Stimulated activated CD4-positive, alpha-beta T cell treated with anti-CD3 and anti-CD28 coated beads, Interleukin-1b, Interleukin-23, amount 100 ng/mL, for 1 hour (primary cell): ENCODE data around the gene OR1J4.
"Not testable (repeated sequence)": the region's sequence is repeated elsewhere in the genome, so short reads cannot be mapped to it uniquely, and the experiment has no call there.

Source experiments
- DNase-seq, 2 donors: peaks; one replicate each; pipeline ENCODE4 v3.0.0-alpha.2; 2020; ENCODE audit warnings: low read depth in 2 of 2

Gene OR1J4, protein sequence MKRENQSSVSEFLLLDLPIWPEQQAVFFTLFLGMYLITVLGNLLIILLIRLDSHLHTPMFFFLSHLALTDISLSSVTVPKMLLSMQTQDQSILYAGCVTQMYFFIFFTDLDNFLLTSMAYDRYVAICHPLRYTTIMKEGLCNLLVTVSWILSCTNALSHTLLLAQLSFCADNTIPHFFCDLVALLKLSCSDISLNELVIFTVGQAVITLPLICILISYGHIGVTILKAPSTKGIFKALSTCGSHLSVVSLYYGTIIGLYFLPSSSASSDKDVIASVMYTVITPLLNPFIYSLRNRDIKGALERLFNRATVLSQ

DNA sequence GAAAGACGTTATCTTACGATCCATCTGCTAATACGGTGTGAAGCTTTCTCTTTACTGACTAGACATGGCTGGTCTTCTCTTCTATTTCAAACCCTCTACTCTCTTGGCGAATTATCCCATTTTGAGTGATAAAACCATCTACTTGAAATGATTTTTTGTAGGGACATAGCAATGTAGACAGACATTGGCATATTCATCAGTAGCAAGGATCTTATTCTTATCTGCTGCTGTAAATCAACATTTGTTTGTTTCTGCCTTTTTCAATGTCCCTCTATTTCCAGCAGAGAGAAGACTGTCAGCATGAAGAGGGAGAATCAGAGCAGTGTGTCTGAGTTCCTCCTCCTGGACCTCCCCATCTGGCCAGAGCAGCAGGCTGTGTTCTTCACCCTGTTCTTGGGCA, at the start of gene OR1J4:
TSS of gene OR1J4 (plus strand) at position 301 of the 400 bp plus-strand sequence. CDS start at position 301, 0 bp downstream.
- DNase-seq = no peak

DNA sequence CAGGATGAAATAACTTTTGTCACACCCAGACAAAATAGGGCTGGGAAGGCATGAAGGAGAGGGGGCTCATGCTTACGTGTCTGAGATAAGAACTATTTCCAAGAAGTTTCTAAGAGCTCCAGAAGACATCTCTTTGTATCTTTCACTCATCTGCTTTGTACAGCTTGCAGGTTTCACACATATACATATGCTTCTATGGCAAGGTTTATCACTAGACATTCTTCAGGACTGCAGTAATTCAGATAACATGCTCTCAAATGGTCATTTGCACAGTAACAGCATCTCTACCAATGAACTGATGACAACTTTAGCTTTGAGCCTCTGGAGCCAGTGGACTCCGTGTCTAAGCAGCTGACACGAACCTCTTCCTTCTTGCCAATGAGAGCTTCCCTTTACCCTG, 44.4 kb upstream of the OR1J4 start:
- DNase-seq = no peak

DNA sequence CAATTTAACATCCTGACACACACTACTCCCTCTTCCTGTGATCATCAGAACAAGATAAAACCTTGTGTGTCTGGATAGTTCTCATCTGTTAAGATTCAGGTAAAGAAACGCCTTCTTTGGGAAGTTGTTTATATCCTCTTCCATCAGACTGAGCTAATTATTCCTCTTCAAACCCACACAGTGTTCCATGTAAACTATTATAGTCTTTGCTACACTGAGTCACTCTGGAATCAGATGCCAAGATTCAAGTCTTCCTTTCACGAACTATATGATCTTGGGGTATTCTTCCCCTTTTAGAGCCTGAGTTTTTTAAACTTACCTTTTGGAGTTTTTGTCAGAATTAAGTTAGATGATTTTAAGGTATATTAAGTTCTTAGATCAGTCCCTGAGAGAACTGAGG, 43.2 kb upstream of the OR1J4 start:
- no peak for DNase-seq

DNA sequence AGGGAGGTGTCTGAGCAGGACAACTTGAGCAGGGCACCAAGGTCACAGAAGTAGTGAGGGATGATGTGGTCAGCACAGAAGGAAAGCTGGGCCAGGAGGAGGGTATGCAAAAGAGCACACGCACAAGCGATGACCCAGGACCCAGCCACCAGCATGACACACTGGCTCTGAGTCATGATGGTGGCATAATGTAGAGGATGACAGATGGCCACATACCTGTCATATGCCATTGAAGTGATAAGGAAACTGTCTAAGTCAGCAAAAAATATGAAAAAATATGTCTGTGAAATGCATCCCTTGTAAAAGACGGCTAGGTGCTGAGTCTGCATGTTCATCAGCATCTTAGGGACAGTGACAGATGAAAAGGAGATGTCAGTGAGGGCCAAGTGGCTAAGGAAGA, 41.6 kb upstream of the OR1J4 start:
- no peak for DNase-seq

DNA sequence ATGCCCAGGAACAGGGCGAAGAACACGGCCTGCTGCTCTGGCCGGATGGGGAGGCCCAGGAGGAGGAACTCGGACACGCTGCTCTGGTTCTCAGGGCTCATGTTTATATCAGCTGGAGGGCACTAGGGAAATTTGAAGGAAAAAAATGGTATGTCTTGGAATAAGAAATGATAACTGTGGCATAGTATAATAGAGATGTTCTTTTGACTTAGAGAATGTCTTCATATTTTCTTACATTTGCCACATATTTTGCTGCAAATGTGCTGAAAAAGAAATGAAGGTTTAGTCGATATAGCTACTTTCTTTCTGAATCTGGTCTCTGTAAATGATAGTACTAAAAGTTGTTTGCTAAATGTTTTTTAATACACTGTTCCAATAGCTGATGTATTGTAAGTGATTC, 41.1 kb upstream of the OR1J4 start, which contains the start of gene OR1J1:
TSS of gene OR1J1 (minus strand) at position 101 of the 400 bp plus-strand sequence. CDS start at position 101, 0 bp downstream.
- DNase-seq = no peak

DNA sequence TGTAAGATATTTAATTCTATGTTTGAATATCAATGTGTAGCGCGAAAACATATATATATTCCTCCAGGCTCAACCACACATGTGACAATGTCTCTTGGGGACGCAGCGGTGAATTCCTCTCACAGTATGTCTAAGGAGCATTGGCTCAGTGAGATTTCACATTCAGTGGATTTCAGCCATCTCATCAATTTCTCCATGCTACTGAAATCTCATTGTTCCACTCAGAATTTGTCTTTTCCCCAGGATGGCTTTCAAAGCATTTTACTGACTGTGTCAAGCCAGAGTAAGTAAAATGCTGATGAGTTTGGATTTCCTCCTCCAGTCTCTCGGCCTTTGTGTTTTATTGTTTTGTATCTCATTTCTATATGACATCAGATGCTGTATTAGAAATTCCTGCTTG, 39.9 kb upstream of the OR1J4 start:
- DNase-seq = no peak

DNA sequence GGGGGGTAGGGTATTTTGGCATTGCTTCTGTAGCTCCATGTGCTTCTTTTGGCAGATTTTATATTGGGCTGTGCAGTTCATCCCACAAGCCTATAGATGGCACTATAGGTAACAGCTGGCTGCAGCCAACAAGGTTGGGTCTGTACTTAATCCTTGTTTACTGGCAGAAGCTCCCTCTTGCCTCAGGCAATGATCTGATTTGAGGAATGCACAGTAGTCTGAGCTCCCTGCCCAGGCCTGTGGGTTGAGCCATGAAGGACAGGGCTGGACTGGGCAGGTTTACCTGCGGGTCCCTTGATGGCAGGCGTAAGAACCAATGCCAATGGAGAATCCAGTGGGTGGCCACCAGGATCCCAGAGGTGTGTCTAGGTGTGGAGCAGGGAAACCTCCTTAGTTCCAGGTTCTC, 20.1 kb upstream of the OR1J4 start:
- no peak for DNase-seq

DNA sequence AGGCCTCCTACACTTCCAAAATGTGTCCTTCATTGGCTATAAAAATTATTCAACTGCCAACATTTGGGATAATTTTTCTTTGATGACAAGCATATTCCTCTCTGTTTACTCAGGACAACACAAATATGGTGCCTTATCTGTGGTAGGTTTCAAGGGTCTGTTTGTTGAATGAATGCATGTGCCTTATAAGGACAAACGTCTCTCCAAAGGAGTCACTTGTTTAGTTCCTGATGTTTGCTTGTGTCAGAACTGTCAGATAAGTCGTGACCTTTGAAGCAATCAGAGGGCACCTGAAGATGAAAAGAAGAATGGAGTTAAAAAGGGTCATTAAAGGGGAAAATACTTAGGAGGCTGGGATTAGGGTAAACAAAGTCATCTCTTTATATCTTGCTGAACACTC, 12.0 kb upstream of the OR1J4 start:
- DNase-seq = no peak

DNA sequence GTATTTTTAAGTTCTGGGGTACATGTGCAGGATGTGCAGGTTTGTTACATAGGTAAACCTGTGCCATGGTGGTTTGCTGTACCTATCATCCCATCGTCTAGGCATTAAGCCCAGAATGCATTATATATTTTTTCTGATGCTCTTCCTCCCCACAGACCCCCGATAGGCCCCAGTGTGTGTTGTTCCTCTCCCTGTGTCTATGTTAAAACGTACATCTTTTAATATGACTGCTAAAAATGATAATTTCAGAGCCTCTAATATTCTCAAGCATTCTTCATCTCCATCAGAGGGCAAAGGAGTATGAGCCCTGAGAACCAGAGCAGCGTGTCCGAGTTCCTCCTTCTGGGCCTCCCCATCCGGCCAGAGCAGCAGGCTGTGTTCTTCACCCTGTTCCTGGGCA, 8.4 kb upstream of the OR1J4 start, which contains the start of gene OR1J2:
TSS of gene OR1J2 (plus strand) at position 301 of the 400 bp plus-strand sequence. CDS start at position 301, 0 bp downstream.
- no peak for DNase-seq

DNA sequence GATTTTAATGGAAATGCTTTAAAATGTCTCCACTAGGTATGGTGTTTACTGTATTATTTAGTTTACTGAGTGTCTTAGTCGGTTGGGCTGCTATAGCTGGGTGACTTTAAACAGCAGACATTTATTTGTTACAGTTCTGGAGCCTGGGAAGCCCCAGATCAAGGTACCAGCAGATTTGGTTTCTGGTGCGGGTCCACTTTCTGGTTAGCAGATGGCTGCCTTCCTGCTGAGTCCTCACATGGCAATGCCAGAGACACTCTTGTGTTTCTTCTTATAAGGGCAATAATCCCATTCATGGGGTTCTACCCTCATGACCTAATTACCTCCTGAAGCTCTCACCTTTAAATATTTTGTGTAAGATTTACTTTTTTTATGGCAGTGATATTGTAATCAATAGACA, 715 bp upstream of the OR1J4 start:
- DNase-seq = no peak

DNA sequence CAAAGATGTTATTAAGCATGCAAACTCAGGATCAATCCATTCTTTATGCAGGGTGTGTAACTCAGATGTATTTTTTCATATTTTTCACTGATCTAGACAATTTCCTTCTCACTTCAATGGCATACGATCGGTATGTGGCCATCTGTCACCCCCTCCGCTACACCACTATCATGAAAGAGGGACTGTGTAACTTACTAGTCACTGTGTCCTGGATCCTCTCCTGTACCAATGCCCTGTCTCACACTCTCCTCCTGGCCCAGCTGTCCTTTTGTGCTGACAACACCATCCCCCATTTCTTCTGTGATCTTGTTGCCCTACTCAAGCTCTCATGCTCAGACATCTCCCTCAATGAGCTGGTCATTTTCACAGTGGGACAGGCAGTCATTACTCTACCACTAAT, 435 bp downstream of the OR1J4 start:
- no peak for DNase-seq

DNA sequence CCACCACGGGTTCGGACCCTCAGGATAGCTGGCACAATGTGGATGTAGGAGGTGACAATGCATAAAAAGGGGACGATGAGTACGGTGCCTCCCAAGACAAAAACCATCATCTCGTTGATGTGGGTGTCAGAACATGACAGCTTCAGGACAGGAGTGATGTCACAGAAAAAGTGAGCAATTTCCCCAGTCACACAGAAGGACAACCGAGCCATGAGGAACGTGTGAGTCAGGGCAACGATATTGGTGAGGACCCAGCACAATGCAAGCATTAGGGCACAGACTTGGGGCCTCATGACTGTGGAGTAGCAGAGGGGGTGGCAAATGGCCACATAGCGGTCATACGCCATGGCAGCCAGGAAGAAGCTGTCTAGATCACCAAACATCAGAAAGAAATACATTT, 7.7 kb downstream of the OR1J4 start:
- DNase-seq = no peak

DNA sequence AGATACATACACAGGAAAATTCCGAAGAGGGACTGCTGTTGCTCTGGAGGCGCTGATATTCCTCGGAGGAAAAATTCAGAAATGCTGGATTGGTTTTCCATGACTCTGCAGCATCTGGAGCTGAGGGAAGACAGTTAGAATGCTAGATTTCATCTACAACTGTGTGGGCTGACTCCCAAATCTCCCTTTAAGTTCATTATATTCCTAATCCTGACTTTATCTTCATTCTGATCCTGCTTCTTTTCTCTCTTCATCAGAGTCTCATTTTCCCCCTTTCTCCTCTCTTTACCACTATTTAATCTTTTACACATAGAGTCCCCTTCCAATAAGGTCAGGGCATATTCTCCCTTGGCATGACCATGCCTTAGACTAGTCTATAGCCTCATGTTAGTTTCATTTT, 8.3 kb downstream of the OR1J4 start, which contains the start of gene OR1N1:
TSS of gene OR1N1 (minus strand) at position 101 of the 400 bp plus-strand sequence. CDS start at position 101, 0 bp downstream.
- DNase-seq = no peak

DNA sequence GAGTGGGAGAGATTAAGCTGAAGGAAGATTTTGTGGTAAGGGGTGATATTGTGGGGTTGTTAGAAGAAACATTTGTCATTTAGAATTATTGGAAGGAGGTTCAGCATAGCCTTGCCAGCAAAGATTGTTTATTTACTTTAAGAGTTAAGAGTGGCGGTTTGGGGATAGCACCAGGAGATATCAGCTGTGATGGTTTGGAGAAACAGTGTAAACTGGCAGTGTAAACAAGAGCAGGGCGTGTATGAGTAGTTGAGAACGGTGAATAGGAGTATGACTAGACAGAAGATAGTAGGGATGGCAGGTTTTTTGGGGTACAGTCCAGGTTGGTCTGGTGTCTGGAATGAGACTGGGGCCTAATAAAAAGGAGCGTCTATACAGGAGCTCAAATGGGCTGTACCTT, 12.2 kb downstream of the OR1J4 start:
- not testable (repeated sequence) for DNase-seq

DNA sequence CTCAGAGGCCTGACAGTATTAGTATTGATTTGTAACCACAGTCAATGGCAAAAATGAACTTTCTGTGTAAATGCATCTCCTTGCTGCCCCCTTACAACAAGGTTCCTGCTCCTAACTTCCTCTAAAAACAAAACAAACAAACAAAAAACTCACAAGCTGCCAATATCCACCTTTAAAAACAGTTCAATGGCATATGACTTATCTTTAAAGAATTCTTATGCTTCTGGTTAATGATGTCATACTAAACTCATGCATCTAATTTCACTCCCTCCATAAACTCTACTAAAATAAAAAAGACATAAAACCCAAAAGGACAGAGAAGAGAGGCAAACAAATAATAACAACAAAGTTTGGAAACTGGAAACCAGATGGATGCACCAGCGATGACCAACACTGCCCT, 17.2 kb downstream of the OR1J4 start:
- no peak for DNase-seq

DNA sequence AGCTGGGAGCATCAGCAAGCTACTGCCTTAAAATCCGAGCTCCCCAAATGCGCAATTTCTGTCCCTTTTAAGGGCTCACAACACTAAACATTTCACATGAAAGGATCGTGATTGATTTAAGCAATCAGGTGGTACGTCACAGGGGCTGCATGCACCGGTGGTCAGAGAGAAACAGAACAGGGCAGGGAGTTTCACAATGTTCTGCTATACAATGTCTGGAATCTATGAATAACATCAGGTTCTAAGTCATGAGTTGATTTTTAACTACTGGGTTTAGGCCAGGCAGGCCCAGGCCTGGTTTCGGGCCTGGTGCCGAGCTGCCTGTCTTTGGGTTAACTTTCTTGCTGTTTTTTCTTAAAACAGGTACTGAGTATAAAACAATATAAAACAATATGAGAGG, 18.1 kb downstream of the OR1J4 start:
- DNase-seq = not testable (repeated sequence)

DNA sequence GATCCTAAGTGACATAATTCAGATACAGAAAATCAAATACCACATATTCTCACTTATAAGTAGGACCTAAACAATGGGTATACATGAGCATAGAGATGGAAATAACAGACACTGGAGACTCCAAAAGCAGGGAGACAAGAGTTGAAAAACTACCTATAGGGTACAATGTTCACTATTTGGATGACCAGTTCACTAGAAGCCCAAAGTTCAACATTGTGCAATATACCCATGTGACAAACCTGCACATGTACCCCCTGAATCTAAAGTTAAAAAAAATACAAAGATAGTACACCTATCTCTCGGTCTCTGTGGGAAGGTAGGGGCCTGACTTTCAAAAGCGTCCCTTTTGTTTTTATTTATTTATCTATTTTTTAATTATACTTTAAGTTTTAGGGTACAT, 19.8 kb downstream of the OR1J4 start:
- no peak for DNase-seq

DNA sequence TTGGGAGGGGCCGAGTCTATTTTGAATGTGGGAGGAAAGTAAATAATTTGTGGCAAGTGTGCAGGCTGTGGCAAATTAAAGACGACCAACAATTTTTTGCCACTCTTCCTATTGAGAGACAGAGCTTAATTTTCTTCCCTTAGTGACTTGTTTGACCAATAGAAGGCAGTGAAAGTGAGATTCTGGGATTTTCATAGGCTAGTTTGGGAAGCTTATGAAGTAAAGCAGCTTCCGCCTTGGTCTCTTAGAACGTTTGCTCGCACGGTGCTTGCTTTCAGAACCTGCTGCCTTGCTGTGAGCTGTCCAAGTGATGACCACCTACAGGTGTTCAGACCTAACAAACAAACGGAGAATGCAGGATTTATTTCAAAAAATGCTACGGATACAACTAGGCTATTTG, 27.3 kb downstream of the OR1J4 start:
- DNase-seq = no peak

DNA sequence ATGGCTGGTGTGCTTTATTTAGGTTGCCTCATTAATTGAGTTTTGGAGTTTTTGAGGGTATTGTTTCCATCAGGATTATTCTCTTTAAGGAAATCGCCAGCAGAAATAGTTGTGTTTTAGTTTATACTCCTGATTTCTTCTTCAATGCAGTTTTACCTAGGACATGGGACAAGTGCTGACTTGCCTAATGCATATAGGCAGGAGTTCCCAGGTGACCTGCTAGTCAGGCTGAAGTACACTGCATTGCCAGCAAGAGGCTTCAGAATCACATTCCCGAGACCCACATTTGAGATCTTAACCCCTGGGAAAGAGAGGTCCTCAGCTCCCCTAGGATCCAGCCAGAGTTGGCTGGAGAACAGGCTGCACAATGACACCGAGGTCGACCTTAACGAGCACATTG, 32.4 kb downstream of the OR1J4 start:
- no peak for DNase-seq

DNA sequence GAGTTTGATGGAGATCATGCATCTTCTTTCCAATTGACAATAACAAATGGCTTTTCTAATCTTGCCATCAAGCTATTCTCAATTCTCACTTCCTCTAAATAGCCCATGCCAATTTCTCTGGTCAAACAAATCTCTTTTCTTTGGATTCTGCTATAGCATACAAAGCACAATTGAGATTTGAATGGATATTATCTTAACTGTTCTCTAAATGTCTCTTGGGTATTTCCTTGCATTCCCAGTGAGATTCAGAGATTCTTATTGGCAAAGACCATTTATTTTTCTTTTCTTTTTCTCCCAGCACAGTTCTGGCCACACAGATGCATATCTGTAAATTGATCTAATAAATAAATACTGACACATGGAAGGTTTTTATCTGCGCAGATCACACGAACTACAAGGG, 33.9 kb downstream of the OR1J4 start, which contains the start of gene OR1N2:
TSS of gene OR1N2 (plus strand) at position 301 of the 400 bp plus-strand sequence. CDS start 100 bp downstream, outside the sequence.
- DNase-seq = no peak

DNA sequence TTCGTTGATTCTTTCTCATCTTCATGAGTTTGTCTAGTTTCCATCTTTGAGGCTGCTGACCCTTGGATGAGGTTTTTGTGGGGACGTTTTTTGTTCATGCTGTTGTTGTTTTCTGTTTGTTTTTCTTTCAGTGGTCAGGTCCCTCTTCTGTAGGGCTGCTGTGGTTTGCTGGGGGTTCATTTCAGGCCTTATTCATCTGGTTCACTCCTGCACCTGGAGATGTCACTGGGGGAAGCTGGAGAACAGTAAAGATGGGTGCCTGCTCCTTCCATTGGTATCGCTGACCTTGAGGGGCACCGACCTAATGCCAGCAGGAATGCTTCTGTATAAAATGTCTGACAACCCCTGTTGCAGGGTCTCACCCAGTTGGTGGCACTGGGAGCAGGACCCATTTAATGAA, 42.5 kb downstream of the OR1J4 start:
- no peak for DNase-seq

DNA sequence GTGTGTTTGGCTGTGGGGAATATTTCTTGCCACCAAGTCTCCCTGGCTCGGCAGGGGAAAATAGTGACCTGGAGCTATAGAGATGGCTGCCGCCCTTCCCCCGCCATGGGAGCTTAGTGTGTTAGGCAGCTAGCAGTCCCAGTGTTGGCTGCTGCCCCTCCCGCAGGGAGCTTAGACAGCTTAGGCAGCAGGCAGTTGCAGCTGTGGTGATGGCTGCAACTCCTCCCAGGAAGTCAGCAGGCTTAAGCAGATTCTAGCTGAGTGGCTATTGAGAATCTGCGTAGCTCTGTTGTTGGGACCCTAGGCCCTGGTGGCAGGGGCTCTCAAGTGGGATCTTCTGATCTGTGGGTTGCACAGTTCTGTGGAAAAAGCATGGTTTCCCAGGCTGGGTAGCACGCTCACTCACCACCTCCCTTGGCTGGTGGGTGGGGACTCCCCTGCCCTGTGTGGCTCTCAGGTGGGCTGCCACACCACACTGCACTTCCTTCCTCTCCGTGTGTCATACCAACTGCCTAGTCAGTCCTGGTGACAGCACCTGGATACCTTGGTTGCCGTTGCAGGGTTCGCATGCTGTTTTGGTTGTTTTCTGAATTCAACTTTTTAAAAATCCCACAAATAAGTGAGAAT, 43.3 kb downstream of the OR1J4 start:
- DNase-seq = no peak

DNA sequence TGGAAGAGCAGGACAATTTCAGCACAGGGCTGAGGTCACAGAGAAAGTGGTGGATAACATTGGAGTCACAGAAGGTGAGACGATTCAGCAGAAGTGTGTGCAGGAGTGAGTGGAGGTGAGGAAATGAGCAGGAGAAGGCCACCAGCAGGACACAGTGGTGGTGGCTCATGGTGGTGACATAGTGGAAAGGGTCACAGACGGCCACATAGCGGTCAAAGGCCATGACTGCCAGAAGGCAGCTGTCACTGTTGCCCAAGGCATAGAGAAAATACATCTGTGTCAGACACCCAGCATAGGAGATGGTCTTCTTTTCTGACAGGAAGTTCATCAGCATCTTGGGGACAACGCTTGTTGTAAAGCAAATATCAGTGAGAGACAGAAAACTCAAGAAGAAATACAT, 49.0 kb downstream of the OR1J4 start:
- no peak for DNase-seq
